Cardiac muscle cell (in vitro differentiated cells and primary cell): ENCODE results near the gene FAM234A. TPM values are rescaled to one million over a fixed set of nuclear protein-coding genes. Genes with fewer than 3 reads are reported as not detected.

Source experiments
- DNase-seq, 2 donors: peaks; one replicate each; pipeline versions ENCODE4 v3.0.0 to v3.0.0-alpha.2; 2010 to 2017; ENCODE audit warnings: low read depth in 1 of 2, low spot score in 1 of 2
- H3K27ac ChIP-seq: fragments of 200-600 bp; sonication (generic); 2 replicates; pipeline ENCODE4 v1.5.1; 2016
- H3K27me3 ChIP-seq: fragments of 200-600 bp; sonication (generic); 2 replicates; pipeline ENCODE4 v1.6.0; 2016; ENCODE audit warnings: control low read depth
- H3K36me3 ChIP-seq: fragments of 200-600 bp; sonication (generic); 2 replicates; pipeline ENCODE4 v1.5.1; 2016; ENCODE audit warnings: control low read depth
- H3K4me1 ChIP-seq: fragments of 200-600 bp; sonication (generic); 2 replicates; pipeline ENCODE4 v1.8.1; 2017; ENCODE audit warnings: low read depth, mild to moderate bottlenecking, mixed run types
- H3K4me3 ChIP-seq: fragments of 200-600 bp; sonication (generic); 2 replicates; pipeline ENCODE4 v1.5.1; 2016; ENCODE audit warnings: mild to moderate bottlenecking
- H3K9me3 ChIP-seq: fragments of 200-600 bp; sonication (generic); 2 replicates; pipeline ENCODE4 v1.5.1; 2017; ENCODE audit warnings: low read depth, mild to moderate bottlenecking, control low read depth
- polyA plus RNA-seq: library from polyadenylated mRNA; unstranded; fragments of >200 nt; fragmentation: Nextera tagmentation; extraction: Ambion mirVana; gene quantifications from 2 replicates; pipeline ENCODE4 v1.2.1, GENCODE V29; 2016
- total RNA-seq: library from RNA; depleted of rRNA; stranded (reverse); fragments of >200 nt; gene quantifications from 2 replicates; pipeline ENCODE4 v1.2.3, GENCODE V29; 2016
- TF ChIP-seq, protein P1 (sequence below): IDR thresholded peaks from 2 replicates; pipeline ENCODE4 v1.5.1; 2012; ENCODE audit warnings: low read depth, mild to moderate bottlenecking, low read length

Gene FAM234A
- total and polyA plus RNA-seq, 2 experiments from 2014 or later = 136 to 160 TPM

DNA sequence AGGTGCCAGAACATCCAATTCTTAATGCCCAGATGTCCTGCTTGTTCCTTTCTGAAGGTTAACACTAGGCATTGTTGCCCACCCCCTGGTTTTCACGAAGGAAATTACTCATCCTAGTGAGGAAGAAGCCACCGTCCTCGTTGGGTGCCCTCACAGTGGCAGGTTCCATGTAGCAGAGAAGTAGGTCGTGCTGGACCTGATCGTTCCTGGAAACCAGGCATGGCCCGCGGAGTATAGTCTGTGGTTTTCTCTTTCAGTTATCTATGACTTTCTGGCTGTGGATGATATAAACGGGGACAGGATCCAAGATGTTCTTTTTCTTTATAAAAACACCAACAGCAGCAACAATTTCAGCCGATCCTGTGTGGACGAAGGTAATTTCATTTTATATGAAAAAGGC is 24.6 kb downstream of the FAM234A start:
- H3K27me3 ChIP-seq = no peaks in the 10 kb centered on the region
- no peak overlapping the region for H3K27ac ChIP-seq
- no peak for DNase-seq
- TF ChIP-seq, protein P1, sequence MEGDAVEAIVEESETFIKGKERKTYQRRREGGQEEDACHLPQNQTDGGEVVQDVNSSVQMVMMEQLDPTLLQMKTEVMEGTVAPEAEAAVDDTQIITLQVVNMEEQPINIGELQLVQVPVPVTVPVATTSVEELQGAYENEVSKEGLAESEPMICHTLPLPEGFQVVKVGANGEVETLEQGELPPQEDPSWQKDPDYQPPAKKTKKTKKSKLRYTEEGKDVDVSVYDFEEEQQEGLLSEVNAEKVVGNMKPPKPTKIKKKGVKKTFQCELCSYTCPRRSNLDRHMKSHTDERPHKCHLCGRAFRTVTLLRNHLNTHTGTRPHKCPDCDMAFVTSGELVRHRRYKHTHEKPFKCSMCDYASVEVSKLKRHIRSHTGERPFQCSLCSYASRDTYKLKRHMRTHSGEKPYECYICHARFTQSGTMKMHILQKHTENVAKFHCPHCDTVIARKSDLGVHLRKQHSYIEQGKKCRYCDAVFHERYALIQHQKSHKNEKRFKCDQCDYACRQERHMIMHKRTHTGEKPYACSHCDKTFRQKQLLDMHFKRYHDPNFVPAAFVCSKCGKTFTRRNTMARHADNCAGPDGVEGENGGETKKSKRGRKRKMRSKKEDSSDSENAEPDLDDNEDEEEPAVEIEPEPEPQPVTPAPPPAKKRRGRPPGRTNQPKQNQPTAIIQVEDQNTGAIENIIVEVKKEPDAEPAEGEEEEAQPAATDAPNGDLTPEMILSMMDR = no peak
- no peaks in the 10 kb centered on the region for H3K9me3 ChIP-seq
- H3K36me3 ChIP-seq = peaks cover 37% of the 10 kb centered on the region
- no peak overlapping the region for H3K4me3 ChIP-seq
- H3K4me1 ChIP-seq = no peaks in the 10 kb centered on the region

DNA sequence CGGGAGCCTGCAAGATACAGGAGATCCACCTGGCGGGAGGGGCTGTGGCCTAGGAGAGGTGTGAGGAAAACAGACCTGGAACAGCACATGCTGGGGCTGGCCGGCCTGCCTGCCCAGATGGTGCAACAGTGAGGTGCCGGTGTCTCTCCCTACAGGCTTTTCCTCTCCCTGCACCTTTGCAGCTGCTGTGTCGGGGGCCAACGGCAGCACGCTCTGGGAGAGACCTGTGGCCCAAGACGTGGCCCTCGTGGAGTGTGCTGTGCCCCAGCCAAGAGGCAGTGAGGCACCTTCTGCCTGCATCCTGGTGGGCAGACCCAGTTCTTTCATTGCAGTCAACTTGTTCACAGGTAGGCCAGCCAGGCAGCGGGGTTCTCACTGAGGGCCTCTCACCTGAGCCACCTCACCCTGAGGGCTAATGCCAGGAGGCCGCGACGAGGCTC is 25.2 kb downstream of the FAM234A start:
- Histone ChIP-seq H3K27ac (no peak overlapping the region), H3K9me3 (no peaks in the 10 kb centered on the region), H3K36me3 (peaks cover 35% of the 10 kb centered on the region), H3K27me3 (no peaks in the 10 kb centered on the region), H3K4me3 (no peak overlapping the region), H3K4me1 (no peaks in the 10 kb centered on the region)
- TF ChIP-seq, protein P1 = no peak
- DNase-seq = no peak

DNA sequence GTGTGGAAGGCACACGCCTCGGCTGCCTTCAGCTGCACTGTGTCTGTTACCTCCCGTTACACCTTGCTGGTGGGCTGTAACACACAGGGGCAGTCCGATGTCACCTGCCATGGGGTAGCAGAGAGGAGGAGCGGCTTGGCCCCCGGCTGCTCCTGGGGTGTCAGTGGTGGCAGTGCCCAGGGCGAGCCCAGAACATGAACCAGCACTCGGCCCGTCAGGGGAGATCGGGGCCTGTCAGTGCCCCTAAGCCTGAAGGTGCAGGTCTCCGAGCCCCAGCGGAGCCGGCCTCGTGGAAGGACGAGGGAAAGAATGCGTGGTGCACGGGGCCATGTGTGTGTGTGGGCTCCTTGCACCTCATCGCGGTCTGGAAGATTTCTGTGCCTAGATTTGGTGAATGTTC is 25.7 kb downstream of the FAM234A start:
- TF ChIP-seq, protein P1 = no peak
- H3K27me3 ChIP-seq = no peaks in the 10 kb centered on the region
- H3K4me1 ChIP-seq = no peaks in the 10 kb centered on the region
- H3K36me3 ChIP-seq = peaks cover 32% of the 10 kb centered on the region
- DNase-seq = no peak
- no peak overlapping the region for H3K4me3 ChIP-seq
- no peaks in the 10 kb centered on the region for H3K9me3 ChIP-seq
- H3K27ac ChIP-seq = no peak overlapping the region

DNA sequence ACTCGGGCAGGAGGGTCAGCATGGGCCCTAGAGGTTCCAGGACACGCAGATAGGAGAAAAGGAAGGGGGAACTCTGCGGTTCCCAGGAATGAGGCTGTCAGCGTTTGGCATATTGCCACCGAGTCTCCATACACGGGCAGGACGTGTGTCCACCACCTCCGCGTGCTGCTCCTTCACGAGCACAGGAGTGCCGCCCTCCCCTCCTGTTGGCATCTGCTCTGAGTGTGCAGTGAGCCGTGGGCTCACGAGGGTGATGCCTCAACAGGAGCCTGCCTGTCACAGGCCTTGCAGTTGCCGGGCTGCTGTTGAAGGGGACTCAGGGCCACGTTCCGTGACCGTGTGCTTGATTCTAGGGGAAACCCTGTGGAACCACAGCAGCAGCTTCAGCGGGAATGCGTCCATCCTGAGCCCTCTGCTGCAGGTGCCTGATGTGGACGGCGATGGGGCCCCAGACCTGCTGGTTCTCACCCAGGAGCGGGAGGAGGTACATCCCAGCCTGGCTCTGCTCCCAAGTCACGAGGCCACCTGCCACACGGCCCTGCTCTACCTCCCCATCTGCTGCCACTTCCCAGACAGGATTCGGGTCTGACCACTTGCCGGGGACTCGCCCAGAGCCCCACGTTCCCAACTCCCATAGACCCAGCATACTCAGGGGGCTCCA is 26.5 kb downstream of the FAM234A start:
- DNase-seq = no peak
- TF ChIP-seq, protein P1 = no peak
- no peak overlapping the region for H3K27ac ChIP-seq
- peaks cover 32% of the 10 kb centered on the region for H3K36me3 ChIP-seq
- no peaks in the 10 kb centered on the region for H3K27me3 ChIP-seq
- H3K9me3 ChIP-seq = no peaks in the 10 kb centered on the region
- H3K4me1 ChIP-seq = no peaks in the 10 kb centered on the region
- no peak overlapping the region for H3K4me3 ChIP-seq

DNA sequence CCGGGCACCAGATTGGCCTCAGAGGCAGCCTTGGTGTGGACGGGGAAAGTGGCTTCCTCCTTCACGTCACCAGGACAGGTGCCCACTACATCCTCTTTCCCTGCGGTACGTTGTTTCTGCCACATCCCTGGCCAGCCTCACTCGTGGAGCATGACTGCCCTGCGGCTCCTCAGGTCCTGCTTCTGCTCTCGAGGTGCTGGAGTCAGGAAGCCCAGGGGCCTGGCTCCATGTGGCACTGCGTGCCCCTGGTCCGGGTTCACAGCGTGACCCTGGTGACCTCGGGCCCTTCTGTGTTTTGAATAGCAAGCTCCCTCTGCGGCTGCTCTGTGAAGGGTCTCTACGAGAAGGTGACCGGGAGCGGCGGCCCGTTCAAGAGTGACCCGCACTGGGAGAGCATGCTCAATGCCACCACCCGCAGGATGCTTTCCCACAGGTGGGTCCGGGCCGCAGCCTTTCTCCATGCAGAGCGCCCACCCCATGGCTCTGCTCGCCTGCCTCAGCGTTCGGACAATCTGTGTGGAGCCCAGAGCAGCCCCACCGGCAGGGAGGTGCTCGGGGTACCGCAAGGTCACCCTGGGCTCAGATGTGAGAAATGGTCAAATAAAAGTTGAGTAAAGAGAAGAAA is 27.6 kb downstream of the FAM234A start:
- H3K4me3 ChIP-seq = no peak overlapping the region
- no peak for DNase-seq
- no peak overlapping the region for H3K27ac ChIP-seq
- no peaks in the 10 kb centered on the region for H3K4me1 ChIP-seq
- TF ChIP-seq, protein P1 = no peak
- no peaks in the 10 kb centered on the region for H3K27me3 ChIP-seq
- peaks cover 29% of the 10 kb centered on the region for H3K36me3 ChIP-seq
- no peaks in the 10 kb centered on the region for H3K9me3 ChIP-seq
